H1 (cell line): ENCODE measurements around the gene CHRDL1. TPM values are rescaled to one million over a fixed set of nuclear protein-coding genes. Genes with fewer than 3 reads are reported as not detected.

ENCODE experiments used
- CTCF ChIA-PET: fragments of 300-600 bp; sonication (Branson Sonifier 250); formaldehyde crosslinking; loops from one replicate; lab custom pipeline; 2021; ENCODE audit not compliant: partially characterized antibody; lab: Charles Lee
- POLR2A ChIA-PET: fragments of 300-600 bp; sonication (Branson Sonifier 250); formaldehyde crosslinking; loops from one replicate; lab custom pipeline; 2021; ENCODE audit warnings: inconsistent platforms; ENCODE audit not compliant: partially characterized antibody; lab: Charles Lee
- DNase-seq, 2 experiments: peaks; one replicate each; pipeline versions ENCODE4 v3.0.0 to v3.0.0-alpha.2; 2010 to 2022; ENCODE audit warnings: low spot score in 2 of 2, low read depth in 1 of 2, mixed read lengths in 1 of 2
- FAIRE-seq: peaks from 2 replicates; lab custom pipeline; 2011; peaks lifted over from hg19 to GRCh38; lab: Jason Lieb, UNC
- H2AFZ ChIP-seq: 2 replicates; pipeline ENCODE4 v1.8.1; 2012; ENCODE audit warnings: low read length, inconsistent platforms
- H2AK5ac ChIP-seq: 2 replicates; pipeline ENCODE4 v1.6.1; 2013; ENCODE audit warnings: low read depth, low read length
- H2BK120ac ChIP-seq: replicated peaks from 2 replicates; pipeline ENCODE3; 2013; ENCODE audit warnings: low read depth, low read length, inconsistent platforms
- H2BK12ac ChIP-seq: 2 replicates; pipeline ENCODE4 v1.6.1; 2013; ENCODE audit warnings: low read depth, low read length
- H2BK15ac ChIP-seq: 2 replicates; pipeline ENCODE4 v1.6.1; 2013; ENCODE audit warnings: low read length
- H2BK20ac ChIP-seq: 2 replicates; pipeline ENCODE4 v1.6.1; 2013; ENCODE audit warnings: low read length
- H2BK5ac ChIP-seq: 2 replicates; pipeline ENCODE4 v1.6.1; 2013; ENCODE audit warnings: low read depth, low read length
- H3K14ac ChIP-seq: 2 replicates; pipeline ENCODE4 v1.6.1; 2013; ENCODE audit warnings: inconsistent platforms; ENCODE audit not compliant: insufficient read length
- H3K18ac ChIP-seq: 2 replicates; pipeline ENCODE4 v1.6.1; 2013; ENCODE audit warnings: low read length; ENCODE audit errors: extremely low read depth
- H3K23ac ChIP-seq: 2 replicates; pipeline ENCODE4 v1.6.1; 2013; ENCODE audit warnings: inconsistent platforms; ENCODE audit not compliant: insufficient read length
- H3K23me2 ChIP-seq: 2 replicates; pipeline ENCODE4 v1.6.1; 2013; ENCODE audit warnings: low read depth, low read length
- H3K27ac ChIP-seq: 2 replicates; pipeline ENCODE4 v1.6.1; 2011; ENCODE audit warnings: low read depth, low read length, inconsistent platforms
- H3K27me3 ChIP-seq, 4 experiments: replicated peaks in 1 of 4; 1 replicate in 1 of 4; 2 replicates in 3 of 4; pipeline versions ENCODE4 v1.6.1 to v1.8.1; 2011 to 2013; ENCODE audit warnings: low read length in 3 of 4, mild to moderate bottlenecking in 3 of 4, inconsistent platforms in 2 of 4, mixed read lengths in 2 of 4, moderate library complexity in 1 of 4; ENCODE audit not compliant: control insufficient read depth in 3 of 4, insufficient read depth in 3 of 4; ENCODE audit errors: extremely low read depth in 1 of 4
- H3K36me3 ChIP-seq, 4 experiments: 2 replicates each; pipeline versions ENCODE4 v1.6.1 to v1.8.1; 2011 to 2013; ENCODE audit warnings: mild to moderate bottlenecking in 4 of 4, low read length in 3 of 4, moderate library complexity in 2 of 4, control low read depth in 1 of 4, inconsistent platforms in 1 of 4; ENCODE audit not compliant: insufficient read depth in 4 of 4, control insufficient read depth in 2 of 4
- H3K4ac ChIP-seq: replicated peaks from 2 replicates; pipeline ENCODE3; 2013; ENCODE audit warnings: low read length, low read depth, mixed read lengths, inconsistent platforms; ENCODE audit not compliant: insufficient read length
- H3K4me1 ChIP-seq, 4 experiments: replicated peaks in 1 of 4; 1 replicate in 1 of 4; 2 replicates in 3 of 4; pipeline versions ENCODE4 v1.6.1 to v1.8.1; 2011 to 2013; ENCODE audit warnings: low read length in 3 of 4, inconsistent platforms in 2 of 4, mixed read lengths in 1 of 4; ENCODE audit not compliant: insufficient read depth in 4 of 4, control insufficient read depth in 3 of 4
- H3K4me2 ChIP-seq, 2 experiments: 2 replicates each; pipeline versions ENCODE4 v1.6.1 to v1.8.1; 2011 to 2013; ENCODE audit warnings: low read depth in 2 of 2, low read length in 2 of 2, control low read depth in 1 of 2, inconsistent platforms in 1 of 2, mild to moderate bottlenecking in 1 of 2; ENCODE audit not compliant: insufficient read depth in 1 of 2
- H3K4me3 ChIP-seq, 4 experiments: fragments of 200-600, 300-600 bp in 1 of 4; sonication (generic), shearing (Covaris generic), sonication (Bioruptor Twin) in 1 of 4; 2 replicates each; pipeline versions ENCODE4 v1.5.1 to v1.8.1; 2011 to 2016; ENCODE audit warnings: low read length in 4 of 4, low read depth in 3 of 4, control low read depth in 2 of 4, inconsistent platforms in 2 of 4, mild to moderate bottlenecking in 2 of 4, mixed read lengths in 1 of 4, moderate library complexity in 1 of 4; ENCODE audit not compliant: insufficient read depth in 2 of 4; ENCODE audit errors: extremely low read depth in 1 of 4
- H3K56ac ChIP-seq: replicated peaks from 2 replicates; pipeline ENCODE3; 2013; ENCODE audit warnings: low read depth, mild to moderate bottlenecking, mixed read lengths, low read length, inconsistent platforms; ENCODE audit not compliant: insufficient read length
- H3K79me1 ChIP-seq: 2 replicates; pipeline ENCODE4 v1.6.1; 2013; ENCODE audit warnings: low read depth, low read length, control low read depth
- H3K79me2 ChIP-seq, 2 experiments: 2 replicates each; pipeline versions ENCODE4 v1.6.1 to v1.8.1; 2012 to 2013; ENCODE audit warnings: low read length in 2 of 2, mild to moderate bottlenecking in 2 of 2, inconsistent platforms in 1 of 2; ENCODE audit not compliant: insufficient read depth in 2 of 2, control insufficient read depth in 1 of 2
- H3K9ac ChIP-seq, 4 experiments: replicated peaks in 1 of 4; 1 replicate in 1 of 4; 2 replicates in 3 of 4; pipeline versions ENCODE4 v1.6.1 to v1.8.1; 2011 to 2013; ENCODE audit warnings: low read depth in 3 of 4, low read length in 3 of 4, control low read depth in 2 of 4, mild to moderate bottlenecking in 2 of 4, moderate library complexity in 2 of 4, inconsistent platforms in 1 of 4; ENCODE audit errors: extremely low read depth in 1 of 4
- H3K9me3 ChIP-seq, 2 experiments: 2 replicates each; pipeline versions ENCODE4 v1.6.1 to v1.8.1; 2012 to 2013; ENCODE audit warnings: mild to moderate bottlenecking in 2 of 2, moderate library complexity in 2 of 2, control low read depth in 1 of 2, inconsistent platforms in 1 of 2, low read depth in 1 of 2, low read length in 1 of 2, mixed read lengths in 1 of 2; ENCODE audit not compliant: insufficient read depth in 2 of 2
- H4K20me1 ChIP-seq, 2 experiments: replicated peaks in 1 of 2; 2 replicates each; pipeline versions ENCODE3 to v1.8.1; 2011 to 2013; ENCODE audit warnings: inconsistent platforms in 2 of 2, low read length in 2 of 2, mild to moderate bottlenecking in 1 of 2; ENCODE audit not compliant: insufficient read depth in 2 of 2, control insufficient read depth in 1 of 2
- H4K5ac ChIP-seq: 2 replicates; pipeline ENCODE4 v1.6.1; 2013; ENCODE audit warnings: low read length, low read depth, mixed read lengths, inconsistent platforms; ENCODE audit not compliant: insufficient read length
- H4K8ac ChIP-seq: 2 replicates; pipeline ENCODE4 v1.8.0; 2013; ENCODE audit warnings: mild to moderate bottlenecking, moderate library complexity, low read length, inconsistent platforms; ENCODE audit not compliant: insufficient read depth; ENCODE audit errors: extremely low read depth
- H4K91ac ChIP-seq: replicated peaks from 2 replicates; pipeline ENCODE3; 2013; ENCODE audit warnings: low read length, mixed read lengths, inconsistent platforms; ENCODE audit not compliant: insufficient read length
- WGBS, 2 experiments: shearing (Covaris generic) in 1 of 2; methylation state at CpG; one replicate each; pipeline versions ENCODE4 v1.1.6 to v1.1.7; 2013 to 2015; ENCODE audit warnings: low lambda C conversion rate in 2 of 2, mixed read lengths in 2 of 2, inconsistent platforms in 1 of 2, low coverage in 1 of 2, missing lambda C conversion rate in 1 of 2; ENCODE audit not compliant: insufficient replicate concordance in 2 of 2, insufficient coverage in 1 of 2, insufficient read length in 1 of 2; ENCODE audit errors: extremely low coverage in 1 of 2, missing lambda C conversion rate in 1 of 2; 5-methylcytosine and 5-hydroxymethylcytosine counted together
- polyA plus RNA-seq, 7 experiments: library from polyadenylated mRNA; depleted of rRNA in 3 of 7; stranded (reverse) in 5 of 7; unstranded in 2 of 7; fragments of >200 nt in 5 of 7; fragments of 200-250 nt in 2 of 7; gene quantifications; 1 replicate in 5 of 7; 2 replicates in 1 of 7; 4 replicates in 1 of 7; pipeline versions ENCODE4 v1.2.1 to v1.2.3, GENCODE V29; 2011 to 2013; ENCODE audit warnings: missing spikeins in 2 of 7, mixed read lengths in 2 of 7
- total RNA-seq: library from RNA; stranded (reverse); fragmentation: NEBNext Ultra II Directional; extraction: Animal tissue kit (Norgen Biotek cat#: 25700); gene quantifications from 2 replicates; pipeline ENCODE4 v1.2.1, GENCODE V29; 2021

Gene CHRDL1
- total and polyA plus RNA-seq, 2 of the 8 experiments (the other 6 are each of a cell fraction or from before 2014, with no cell fraction given), result 5.6 to 15.6 TPM

DNA sequence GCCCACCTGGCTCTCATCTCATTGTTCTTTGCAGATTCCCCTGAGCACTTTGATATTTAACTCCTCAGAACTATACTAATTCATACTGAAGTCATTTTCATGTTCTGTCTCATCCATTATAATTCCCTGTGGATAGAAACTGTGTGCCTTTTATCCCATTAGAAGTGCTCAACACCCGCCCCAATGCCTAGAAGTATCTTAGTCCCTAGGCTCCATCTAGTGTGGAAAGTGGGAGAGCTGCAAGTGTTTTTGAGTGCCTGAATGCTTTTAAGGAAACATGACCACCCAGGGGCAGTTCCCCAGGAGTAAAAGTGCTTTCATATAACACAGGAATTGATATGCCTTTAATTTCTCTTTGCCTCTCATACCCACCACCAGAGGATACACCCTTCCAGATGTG is 117.0 kb downstream of the CHRDL1 start:
- H4K91ac ChIP-seq, result no peak overlapping the region
- no peak overlapping the region for H3K56ac ChIP-seq
- no peaks in the 10 kb centered on the region for H3K27me3 ChIP-seq
- no peak overlapping the region for H2AFZ ChIP-seq
- no peak overlapping the region for H3K14ac ChIP-seq
- H4K5ac ChIP-seq, result no peak overlapping the region
- peaks cover 0 to under 1% (median 0%) of the 10 kb centered on the region in 4 experiments; a peak in 1 of 7 replicates for H3K4me1 ChIP-seq
- peak; percentile 68 for FAIRE-seq
- no peak overlapping the region for H2BK15ac ChIP-seq
- no peaks in the 10 kb centered on the region for H3K79me2 ChIP-seq
- no peak overlapping the region for H3K9ac ChIP-seq
- no peak overlapping the region for H3K23ac ChIP-seq
- no peaks in the 10 kb centered on the region for H4K20me1 ChIP-seq
- no peak overlapping the region for H3K4ac ChIP-seq
- H2BK12ac ChIP-seq, result no peak overlapping the region
- H3K23me2 ChIP-seq, result no peaks in the 10 kb centered on the region; the same call in 1 of the 2 replicates
- no peaks in the 10 kb centered on the region for H3K9me3 ChIP-seq
- no peak overlapping the region for H4K8ac ChIP-seq
- no peak overlapping the region for H2BK120ac ChIP-seq
- no peak overlapping the region for H3K18ac ChIP-seq
- H2BK5ac ChIP-seq, result no peak overlapping the region
- H3K4me2 ChIP-seq, result no peak overlapping the region
- POLR2A ChIA-PET, result no interaction called here
- no peak overlapping the region for H2BK20ac ChIP-seq
- CTCF ChIA-PET, result interaction anchor here (0.7 to 3.0 kb wide), 9 partner anchors 9 to 229 kb away, joined by 3 to 12 read pairs (median 5); no protein-coding TSS in a partner anchor
- H2AK5ac ChIP-seq, result no peak overlapping the region
- H3K4me3 ChIP-seq, result no peak overlapping the region
- WGBS, 2 experiments, result 71% methylated on average over 1 of the region's 1 CpG; no CpG with 5 or more reads in 1 of the 2 experiments
- DNase-seq, result no peak
- no peaks in the 10 kb centered on the region for H3K36me3 ChIP-seq
- H3K79me1 ChIP-seq, result no peaks in the 10 kb centered on the region
- no peak overlapping the region for H3K27ac ChIP-seq
